Measurements from ENCODE around the gene KNCN.

KNCN gene

DNA sequence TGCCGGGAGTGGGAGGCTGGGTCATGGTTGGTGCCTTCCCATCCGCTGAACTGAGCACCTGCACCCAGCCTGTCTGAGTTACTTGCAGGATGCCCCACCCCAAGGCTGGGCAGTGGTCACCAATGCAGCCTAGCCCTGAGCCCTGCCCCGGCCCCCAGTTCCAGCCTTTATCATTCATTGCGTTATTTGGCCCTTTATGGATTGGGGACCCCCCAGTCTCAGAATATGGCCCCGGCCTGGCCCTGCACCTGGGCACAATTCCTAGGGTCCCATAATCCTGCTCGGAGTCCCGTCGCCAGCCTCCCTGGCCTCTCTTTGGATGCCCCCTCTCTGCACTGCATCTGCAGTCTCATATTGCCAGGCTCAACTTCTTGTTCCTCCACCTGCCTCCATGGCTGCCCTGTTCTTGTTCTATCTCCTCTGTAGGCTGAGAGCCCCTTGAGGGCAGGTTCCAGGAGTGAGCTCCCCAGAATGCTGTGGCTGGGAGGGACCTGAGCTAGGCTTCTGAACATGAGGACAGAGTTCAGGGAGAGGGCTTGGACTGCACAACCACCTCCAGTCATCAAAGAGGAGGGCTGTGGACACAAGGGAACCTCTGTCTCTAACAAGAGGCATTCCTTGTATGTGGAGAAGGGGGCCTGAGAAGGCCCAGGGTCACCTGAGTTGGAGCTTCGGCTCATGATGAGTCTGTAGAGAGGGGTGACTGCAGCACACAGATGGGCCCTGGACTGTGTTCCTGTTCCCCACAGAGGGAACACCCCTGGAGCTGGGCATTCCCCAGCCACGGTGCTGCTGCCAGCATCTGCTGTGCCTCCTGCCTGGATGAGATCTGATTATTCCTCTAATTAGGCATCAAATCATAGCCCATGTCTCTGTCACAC lies 1.1 kb upstream of the KNCN start:
- H3K4me3 ChIP-seq (ENCODE audit: insufficient read depth in 1 of 2, low read depth in 1 of 2, low read length in 2 of 2) = no peak overlapping the region
- WGBS = 86% methylated on average over 10 of the region's 10 CpGs
- H3K9me3 ChIP-seq (ENCODE audit: control insufficient read depth, low read length) = no peaks in the 10 kb centered on the region
- H3K23ac ChIP-seq (ENCODE audit: low read length in 2 of 2) = no peak overlapping the region
- H3K4ac ChIP-seq (ENCODE audit: low read depth in 1 of 2, low read length in 2 of 2) = no peak overlapping the region
- H4K8ac ChIP-seq (ENCODE audit: low read length) = no peak overlapping the region
- H3K9ac ChIP-seq (ENCODE audit: low read length) = no peak overlapping the region
- H2BK5ac ChIP-seq (ENCODE audit: low read depth, low read length, poor library complexity, severe bottlenecking) = no peak overlapping the region
- no peak overlapping the region for H2AK5ac ChIP-seq (ENCODE audit: low read length, severe bottlenecking)
- no peak overlapping the region for H4K91ac ChIP-seq (ENCODE audit: low read length)
- peaks cover 43 to 48% of the 10 kb centered on the region in 2 experiments for H3K27me3 ChIP-seq (ENCODE audit: control insufficient read depth in 1 of 2, insufficient read depth in 1 of 2, low read length in 2 of 2)
- peaks cover 2% of the 10 kb centered on the region for H3K4me1 ChIP-seq (ENCODE audit: control insufficient read depth, insufficient read depth, low read depth, low read length)
- no peak for DNase-seq
- no peak overlapping the region for H3K14ac ChIP-seq (ENCODE audit: low read length in 2 of 2)
- no peak overlapping the region for H2AFZ ChIP-seq (ENCODE audit: low read depth, low read length)
- H3K4me2 ChIP-seq (ENCODE audit: low read length, poor library complexity, severe bottlenecking) = no peak overlapping the region
- H3K27ac ChIP-seq (ENCODE audit: low read length, poor library complexity, severe bottlenecking) = no peak overlapping the region
- no peak overlapping the region for H2BK120ac ChIP-seq (ENCODE audit: low read depth, low read length)
- no peak overlapping the region for H2BK12ac ChIP-seq (ENCODE audit: low read length in 2 of 2)
- H3K36me3 ChIP-seq (ENCODE audit: control insufficient read depth in 1 of 2, insufficient read depth in 2 of 2, low read depth in 1 of 2, low read length in 2 of 2) = peaks cover 0 to 3% of the 10 kb centered on the region in 2 experiments
- no peak overlapping the region for H2BK15ac ChIP-seq (ENCODE audit: low read depth, poor library complexity, severe bottlenecking)
- H3K18ac ChIP-seq (ENCODE audit: low read depth in 1 of 2, low read length in 2 of 2) = no peak overlapping the region
- no peaks in the 10 kb centered on the region for H3K79me1 ChIP-seq (replicated peaks; ENCODE audit: low read length, poor library complexity, severe bottlenecking)

DNA sequence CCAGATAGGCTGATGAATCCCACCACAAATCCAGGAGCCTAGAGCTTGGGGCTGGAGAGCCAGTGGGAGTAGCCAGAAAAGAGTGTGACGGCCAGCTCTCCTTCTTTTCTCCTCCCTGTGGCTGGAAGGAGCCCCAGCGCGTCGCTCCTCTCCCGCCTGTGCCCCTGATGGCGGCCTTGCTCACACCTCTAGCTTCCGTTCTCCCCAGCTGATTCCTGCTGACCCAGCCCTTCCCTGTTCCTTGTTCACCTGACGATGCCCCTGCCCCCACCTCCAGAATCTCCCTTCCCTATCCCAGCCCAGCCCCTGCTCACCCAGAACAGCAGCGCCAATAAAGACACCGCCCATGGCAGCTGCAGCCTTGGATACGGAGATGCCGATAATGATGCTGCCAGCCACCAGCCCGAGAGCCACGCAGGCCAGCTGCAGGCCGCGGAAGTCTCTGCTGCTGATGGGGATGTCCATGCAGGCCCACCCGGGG lies 656 bp downstream of the KNCN start:
- Histone ChIP-seq H4K8ac (ENCODE audit: low read length) (no peak overlapping the region), H2BK5ac (ENCODE audit: low read depth, low read length, poor library complexity, severe bottlenecking) (no peak overlapping the region), H3K23ac (ENCODE audit: low read length in 2 of 2) (no peak overlapping the region), H2AFZ (ENCODE audit: low read depth, low read length) (no peak overlapping the region), H3K4me1 (ENCODE audit: control insufficient read depth, insufficient read depth, low read depth, low read length) (peaks cover 2% of the 10 kb centered on the region), H2AK5ac (ENCODE audit: low read length, severe bottlenecking) (no peak overlapping the region), H3K36me3 (ENCODE audit: control insufficient read depth in 1 of 2, insufficient read depth in 2 of 2, low read depth in 1 of 2, low read length in 2 of 2) (no peaks in the 10 kb centered on the region), H3K4ac (ENCODE audit: low read depth in 1 of 2, low read length in 2 of 2) (no peak overlapping the region), H2BK15ac (ENCODE audit: low read depth, poor library complexity, severe bottlenecking) (no peak overlapping the region), H3K14ac (ENCODE audit: low read length in 2 of 2) (no peak overlapping the region), H3K4me2 (ENCODE audit: low read length, poor library complexity, severe bottlenecking) (no peak overlapping the region), H4K91ac (ENCODE audit: low read length) (no peak overlapping the region), H3K18ac (ENCODE audit: low read depth in 1 of 2, low read length in 2 of 2) (no peak overlapping the region), H3K9ac (ENCODE audit: low read length) (no peak overlapping the region), H3K9me3 (ENCODE audit: control insufficient read depth, low read length) (no peaks in the 10 kb centered on the region), H3K27ac (ENCODE audit: low read length, poor library complexity, severe bottlenecking) (no peak overlapping the region), H2BK12ac (ENCODE audit: low read length in 2 of 2) (no peak overlapping the region), H3K27me3 (ENCODE audit: control insufficient read depth in 1 of 2, insufficient read depth in 1 of 2, low read length in 2 of 2) (peaks cover 61 to 65% of the 10 kb centered on the region in 2 experiments), H3K79me1 (replicated peaks; ENCODE audit: low read length, poor library complexity, severe bottlenecking) (no peaks in the 10 kb centered on the region), H3K4me3 (ENCODE audit: insufficient read depth in 1 of 2, low read depth in 1 of 2, low read length in 2 of 2) (no peak overlapping the region), H2BK120ac (ENCODE audit: low read depth, low read length) (no peak overlapping the region)
- WGBS = 68% methylated on average over 17 of the region's 17 CpGs
- no peak for DNase-seq

DNA sequence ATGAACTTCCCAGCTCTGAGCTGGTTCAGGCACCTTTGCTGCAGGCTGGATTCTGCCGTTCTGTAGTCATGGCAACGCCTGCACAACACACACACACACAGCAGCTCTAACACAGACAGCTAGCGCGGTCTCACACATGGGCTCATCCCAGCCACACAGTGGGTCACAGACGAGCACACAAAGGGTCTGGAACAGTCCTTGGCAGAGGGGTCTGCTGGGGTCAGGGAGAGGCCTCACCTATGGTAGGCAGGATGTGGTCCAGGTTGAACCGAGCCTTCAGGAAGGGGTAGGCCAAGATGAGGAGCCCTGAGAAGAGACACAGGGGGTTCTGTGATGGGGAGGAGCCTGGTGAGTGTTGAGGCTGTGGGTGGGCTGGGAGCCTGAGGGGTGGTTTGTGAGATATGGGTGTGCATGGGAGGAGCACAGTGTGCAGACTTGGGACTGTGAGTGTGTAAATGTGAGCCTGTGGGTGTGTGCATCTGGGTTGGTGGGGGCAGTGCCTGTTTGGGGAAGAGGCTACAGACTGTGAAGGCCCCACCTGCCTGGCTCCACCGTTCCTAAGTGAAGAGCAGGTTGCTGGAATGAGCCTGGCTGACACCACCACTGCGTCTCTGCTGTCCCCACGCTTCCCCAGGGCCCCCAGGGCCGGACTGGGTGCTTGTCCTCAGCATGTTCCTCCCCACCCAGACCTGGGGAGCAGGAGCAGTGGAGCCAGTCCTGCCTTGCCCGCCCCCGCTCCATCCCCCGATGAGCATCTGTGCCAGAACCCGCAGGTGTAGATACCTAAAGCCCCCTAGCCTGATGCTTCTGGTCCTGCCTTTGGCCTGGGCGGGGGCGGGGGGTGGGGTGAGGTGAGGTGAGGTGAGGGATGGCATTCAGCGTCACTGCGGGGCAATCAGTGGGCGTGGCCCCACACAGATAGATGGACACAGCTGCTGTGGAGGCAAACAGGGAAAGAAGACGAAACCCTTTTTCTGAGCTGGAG lies 1.5 kb downstream of the KNCN start:
- H3K9ac ChIP-seq (ENCODE audit: low read length) = peak overlapping the region; percentile 55
- no peak overlapping the region for H3K4me2 ChIP-seq (ENCODE audit: low read length, poor library complexity, severe bottlenecking)
- peak; percentile 82 for DNase-seq
- no peak overlapping the region for H3K23ac ChIP-seq (ENCODE audit: low read length in 2 of 2)
- peaks cover 2% of the 10 kb centered on the region for H3K4me1 ChIP-seq (ENCODE audit: control insufficient read depth, insufficient read depth, low read depth, low read length)
- peaks cover 69 to 73% of the 10 kb centered on the region in 2 experiments for H3K27me3 ChIP-seq (ENCODE audit: control insufficient read depth in 1 of 2, insufficient read depth in 1 of 2, low read length in 2 of 2)
- H2BK12ac ChIP-seq (ENCODE audit: low read length in 2 of 2) = no peak overlapping the region
- no peak overlapping the region for H2AK5ac ChIP-seq (ENCODE audit: low read length, severe bottlenecking)
- H4K91ac ChIP-seq (ENCODE audit: low read length) = no peak overlapping the region
- H3K79me1 ChIP-seq (replicated peaks; ENCODE audit: low read length, poor library complexity, severe bottlenecking) = no peaks in the 10 kb centered on the region
- peak overlapping the region in 1 of 2 experiments; percentile 5 for H3K14ac ChIP-seq (ENCODE audit: low read length in 2 of 2)
- WGBS = 64% methylated on average over 18 of the region's 20 CpGs
- H3K4ac ChIP-seq (ENCODE audit: low read depth in 1 of 2, low read length in 2 of 2) = no peak overlapping the region
- no peak overlapping the region for H4K8ac ChIP-seq (ENCODE audit: low read length)
- H2BK5ac ChIP-seq (ENCODE audit: low read depth, low read length, poor library complexity, severe bottlenecking) = no peak overlapping the region
- no peak overlapping the region for H3K18ac ChIP-seq (ENCODE audit: low read depth in 1 of 2, low read length in 2 of 2)
- H2BK15ac ChIP-seq (ENCODE audit: low read depth, poor library complexity, severe bottlenecking) = no peak overlapping the region
- H2AFZ ChIP-seq (ENCODE audit: low read depth, low read length) = no peak overlapping the region
- no peaks in the 10 kb centered on the region for H3K36me3 ChIP-seq (ENCODE audit: control insufficient read depth in 1 of 2, insufficient read depth in 2 of 2, low read depth in 1 of 2, low read length in 2 of 2)
- H2BK120ac ChIP-seq (ENCODE audit: low read depth, low read length) = no peak overlapping the region
- no peaks in the 10 kb centered on the region for H3K9me3 ChIP-seq (ENCODE audit: control insufficient read depth, low read length)
- no peak overlapping the region for H3K27ac ChIP-seq (ENCODE audit: low read length, poor library complexity, severe bottlenecking)
- H3K4me3 ChIP-seq (ENCODE audit: insufficient read depth in 1 of 2, low read depth in 1 of 2, low read length in 2 of 2) = no peak overlapping the region
